A673 (cell line): ENCODE results near the gene DDX39B.

Experiments used
- EZH2 ChIP-seq: fragments of 200-600 bp; sonication (generic); IDR thresholded peaks from 2 replicates; pipeline ENCODE4 v1.6.1; 2017; ENCODE audit warnings: borderline replicate concordance, low read depth, mild to moderate bottlenecking, mixed read lengths, antibody characterized with exemption, low read length; ENCODE audit not compliant: poor library complexity, severe bottlenecking
- TF ChIP-seq, protein P1 (sequence below): fragments of 300-800, 200-600 bp; sonication (generic); conservative IDR thresholded peaks from 2 replicates; pipeline ENCODE4 v1.5.1; 2017; ENCODE audit warnings: low read depth, mild to moderate bottlenecking, antibody characterized with exemption, low read length, moderate library complexity, mixed read lengths

- TF ChIP-seq EZH2: no peak
- TF ChIP-seq, protein P1, sequence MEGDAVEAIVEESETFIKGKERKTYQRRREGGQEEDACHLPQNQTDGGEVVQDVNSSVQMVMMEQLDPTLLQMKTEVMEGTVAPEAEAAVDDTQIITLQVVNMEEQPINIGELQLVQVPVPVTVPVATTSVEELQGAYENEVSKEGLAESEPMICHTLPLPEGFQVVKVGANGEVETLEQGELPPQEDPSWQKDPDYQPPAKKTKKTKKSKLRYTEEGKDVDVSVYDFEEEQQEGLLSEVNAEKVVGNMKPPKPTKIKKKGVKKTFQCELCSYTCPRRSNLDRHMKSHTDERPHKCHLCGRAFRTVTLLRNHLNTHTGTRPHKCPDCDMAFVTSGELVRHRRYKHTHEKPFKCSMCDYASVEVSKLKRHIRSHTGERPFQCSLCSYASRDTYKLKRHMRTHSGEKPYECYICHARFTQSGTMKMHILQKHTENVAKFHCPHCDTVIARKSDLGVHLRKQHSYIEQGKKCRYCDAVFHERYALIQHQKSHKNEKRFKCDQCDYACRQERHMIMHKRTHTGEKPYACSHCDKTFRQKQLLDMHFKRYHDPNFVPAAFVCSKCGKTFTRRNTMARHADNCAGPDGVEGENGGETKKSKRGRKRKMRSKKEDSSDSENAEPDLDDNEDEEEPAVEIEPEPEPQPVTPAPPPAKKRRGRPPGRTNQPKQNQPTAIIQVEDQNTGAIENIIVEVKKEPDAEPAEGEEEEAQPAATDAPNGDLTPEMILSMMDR: no peak
Observed at GRCh38 chr6:31548544-31548873, 6.7 kb upstream of the DDX39B start.
